Upper lobe of left lung (tissue), 4 donors: ENCODE measurements around the gene HELZ2.

Experiments
- CTCF ChIP-seq, 6 experiments: fragments of 450-650 bp in 4 of 6; fragments of 200-600 bp in 2 of 6; sonication (generic) in 2 of 6; IDR thresholded peaks; one replicate each; pipeline ENCODE4 v1.5.1; 2016 to 2019; ENCODE audit warnings: antibody characterized with exemption in 6 of 6
- POLR2A ChIP-seq, 4 donors: fragments of 450-650 bp; IDR thresholded peaks; one replicate each; pipeline ENCODE4 v1.5.1; 2016 to 2017; ENCODE audit warnings: antibody characterized with exemption in 4 of 4, mild to moderate bottlenecking in 2 of 4

- TF ChIP-seq POLR2A (IDR thresholded peaks at IDR 0.05) = no peak
- no peak for TF ChIP-seq CTCF (IDR thresholded peaks at IDR 0.05)
Observed at GRCh38 chr20:63539441-63540370, 34.3 kb downstream of the HELZ2 start.
